Lower leg skin (tissue), 4 donors: ENCODE results near the gene MUC5AC. TPM values are rescaled to one million over a fixed set of nuclear protein-coding genes. Genes with fewer than 3 reads are reported as not detected.

Experiments used
- DNase-seq, 2 donors: peaks; one replicate each; pipeline ENCODE4 v3.0.0-alpha.2; 2019; ENCODE audit warnings: low spot score in 2 of 2
- H3K4me3 ChIP-seq: fragments of 200-600 bp; sonication (generic); 2 replicates; pipeline ENCODE4 v1.5.1; 2017; ENCODE audit warnings: mild to moderate bottlenecking, low read depth; ENCODE audit not compliant: poor library complexity, severe bottlenecking
- CTCF ChIP-seq, 3 donors: fragments of 450-650 bp; IDR thresholded peaks; one replicate each; pipeline ENCODE4 v1.5.1; 2016; ENCODE audit warnings: antibody characterized with exemption in 3 of 3, mild to moderate bottlenecking in 3 of 3, moderate library complexity in 2 of 3
- POLR2A ChIP-seq, 2 donors: fragments of 450-650 bp; IDR thresholded peaks; one replicate each; pipeline ENCODE4 v1.6.1; 2016 to 2017; ENCODE audit warnings: antibody characterized with exemption in 2 of 2, mild to moderate bottlenecking in 1 of 2, moderate library complexity in 1 of 2
- WGBS, 2 donors: methylation state at CpG; one replicate each; pipeline ENCODE4 v1.1.5; 2018; 5-methylcytosine and 5-hydroxymethylcytosine counted together
- intact Hi-C: fragments of 100-400 bp; cut with DNase I; formaldehyde crosslinking; loops from one replicate; pipeline ENCODE4 v1.15.0; 2023; ENCODE audit warnings: low total_unique reads
- total RNA-seq, 4 donors: library from RNA; depleted of rRNA; stranded (reverse); fragments of >200 nt; gene quantifications; one replicate each; pipeline ENCODE4 v1.1.0, GENCODE V29; 2016

Gene MUC5AC
- total RNA-seq, 4 donors from 2014 or later, result 0.02 to 0.04 (median 0.03) TPM; not detected in 1

GRCh38 chr11:1139441-1140083 lies 18.2 kb upstream of the MUC5AC start:
- DNase-seq, result no peak
- no peak for TF ChIP-seq CTCF (IDR thresholded peaks at IDR 0.05)
- TF ChIP-seq POLR2A (IDR thresholded peaks at IDR 0.05), result no peak
- no peak overlapping the region for H3K4me3 ChIP-seq
- WGBS, 2 donors, result 46 to 48% methylated on average over 12 of the region's 12 CpGs
- intact Hi-C loops, result no loop called here

GRCh38 chr11:1140642-1141490 lies 16.9 kb upstream of the MUC5AC start:
- 78 to 84% methylated on average over 14 to 16 of the region's 18 CpGs for WGBS, 2 donors
- TF ChIP-seq CTCF (IDR thresholded peaks at IDR 0.05) (no peak), POLR2A (IDR thresholded peaks at IDR 0.05) (no peak)
- no peak overlapping the region for H3K4me3 ChIP-seq
- peak in 1 of 2 donors; percentile 78 for DNase-seq
- intact Hi-C loops, result no loop called here

- TF ChIP-seq POLR2A (IDR thresholded peaks at IDR 0.05) (no peak), CTCF (IDR thresholded peaks at IDR 0.05) (no peak)
Measured at GRCh38 chr11:1146365-1146764, 11.4 kb upstream of the MUC5AC start.

GRCh38 chr11:1147792-1148191 lies 10.0 kb upstream of the MUC5AC start:
- no peak overlapping the region for H3K4me3 ChIP-seq
- DNase-seq, result no peak
- 87 to 93% methylated on average over 6 of the region's 6 CpGs for WGBS, 2 donors
- TF ChIP-seq CTCF (IDR thresholded peaks at IDR 0.05), result no peak
- intact Hi-C loops, result no loop called here

More at GRCh38 chr11:1146365-1146764, 11.4 kb upstream of the MUC5AC start:
- WGBS, 2 donors, result 90 to 93% methylated on average over 18 to 21 of the region's 21 CpGs
- intact Hi-C loops, result no loop called here
- H3K4me3 ChIP-seq, result no peak overlapping the region
- DNase-seq, result peak in 1 of 2 donors; percentile 75

- intact Hi-C loops, result no loop called here
- peak in 1 of 2 donors; percentile 77 for DNase-seq
- H3K4me3 ChIP-seq, result no peak overlapping the region
- whole genome bisulfite sequencing, 2 donors, result 53 to 73% methylated on average over 7 to 8 of the region's 8 CpGs
- TF ChIP-seq CTCF (IDR thresholded peaks at IDR 0.05) (no peak), POLR2A (IDR thresholded peaks at IDR 0.05) (no peak)
Measured at GRCh38 chr11:1148752-1149180, 9.0 kb upstream of the MUC5AC start.
